ENCODE measurements around the gene DNAH8.

- TF ChIP-seq CTCF (IDR thresholded peaks at IDR 0.05) (no peak), POLR2A (IDR thresholded peaks at IDR 0.05) (no peak), EP300 (IDR thresholded peaks at IDR 0.05) (no peak)
Observed at GRCh38 chr6:38708496-38708895, 6.6 kb upstream of the DNAH8 start.

Measured in sigmoid colon (tissue), 4 donors.